Adipocyte (in vitro differentiated cells): ENCODE data around the gene CABP7.

Experiments
- DNase-seq: peaks from one replicate; pipeline ENCODE4 v3.0.0-alpha.2; 2015; ENCODE audit warnings: low read depth
- H3K27me3 ChIP-seq: replicated peaks from 2 replicates; pipeline ENCODE4 v1.7.0; 2013; ENCODE audit warnings: mild to moderate bottlenecking, low read length, moderate library complexity; ENCODE audit not compliant: control insufficient read depth, insufficient read depth
- H3K36me3 ChIP-seq: 2 replicates; pipeline ENCODE4 v1.7.0; 2013; ENCODE audit warnings: low read length, mild to moderate bottlenecking, moderate library complexity; ENCODE audit not compliant: control insufficient read depth, insufficient read depth, severe bottlenecking
- H3K4me1 ChIP-seq: 2 replicates; pipeline ENCODE4 v1.7.0; 2013; ENCODE audit warnings: mild to moderate bottlenecking, low read length, moderate library complexity; ENCODE audit not compliant: control insufficient read depth, insufficient read depth
- H3K4me3 ChIP-seq: 2 replicates; pipeline ENCODE4 v1.7.0; 2013; ENCODE audit warnings: mild to moderate bottlenecking, low read length, moderate library complexity
- H3K9ac ChIP-seq: 2 replicates; pipeline ENCODE4 v1.7.0; 2013; ENCODE audit warnings: mild to moderate bottlenecking, low read length, moderate library complexity
- H3K9me3 ChIP-seq: 2 replicates; pipeline ENCODE4 v1.7.0; 2013; ENCODE audit warnings: mild to moderate bottlenecking, low read length, moderate library complexity; ENCODE audit not compliant: control insufficient read depth

CABP7 gene

DNA sequence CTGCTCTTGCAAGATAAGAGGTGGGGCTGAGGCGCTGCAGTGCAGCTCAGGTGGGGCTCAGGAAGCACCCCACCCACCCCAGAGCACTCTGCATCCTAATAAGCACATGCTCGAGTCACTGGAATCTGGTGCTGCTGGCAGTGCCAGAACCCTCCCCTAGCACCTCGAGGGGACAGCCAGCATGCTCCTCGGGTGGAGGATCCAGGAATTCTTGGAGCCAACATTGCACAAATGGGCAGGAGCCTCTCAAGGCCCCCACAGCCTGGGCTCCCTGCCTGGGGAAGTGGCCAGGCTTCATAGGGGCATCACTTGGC is 27.5 kb upstream of the CABP7 start:
- Histone ChIP-seq H3K4me1 (peaks cover 28% of the 10 kb centered on the region), H3K27me3 (no peaks in the 10 kb centered on the region), H3K9ac (no peak overlapping the region), H3K9me3 (no peaks in the 10 kb centered on the region), H3K4me3 (no peak overlapping the region), H3K36me3 (peaks cover 39% of the 10 kb centered on the region)
- DNase-seq = no peak

DNA sequence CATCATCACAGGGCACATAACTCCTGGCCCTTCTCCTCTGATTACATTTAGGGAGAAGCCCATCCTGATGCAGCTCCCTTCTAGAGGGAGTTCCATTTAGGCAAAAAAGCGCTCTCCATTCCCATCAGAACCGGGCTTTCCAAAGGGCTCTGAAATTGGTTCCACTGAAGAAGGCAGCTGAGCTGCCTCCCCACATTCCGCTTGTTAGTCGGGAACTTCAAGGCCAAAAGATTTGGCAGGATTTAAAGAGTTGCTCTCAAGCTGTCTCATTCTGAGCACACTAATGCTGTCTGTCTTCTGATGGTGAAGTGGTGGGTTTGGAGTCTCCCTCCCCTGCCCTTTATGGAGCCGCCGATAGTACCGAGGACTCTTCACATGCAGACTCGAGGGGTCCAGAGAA is 26.6 kb upstream of the CABP7 start:
- peaks cover 40% of the 10 kb centered on the region for H3K36me3 ChIP-seq
- no peaks in the 10 kb centered on the region for H3K27me3 ChIP-seq
- no peak for DNase-seq
- H3K4me3 ChIP-seq = no peak overlapping the region
- no peaks in the 10 kb centered on the region for H3K9me3 ChIP-seq
- no peak overlapping the region for H3K9ac ChIP-seq
- peaks cover 28% of the 10 kb centered on the region for H3K4me1 ChIP-seq

DNA sequence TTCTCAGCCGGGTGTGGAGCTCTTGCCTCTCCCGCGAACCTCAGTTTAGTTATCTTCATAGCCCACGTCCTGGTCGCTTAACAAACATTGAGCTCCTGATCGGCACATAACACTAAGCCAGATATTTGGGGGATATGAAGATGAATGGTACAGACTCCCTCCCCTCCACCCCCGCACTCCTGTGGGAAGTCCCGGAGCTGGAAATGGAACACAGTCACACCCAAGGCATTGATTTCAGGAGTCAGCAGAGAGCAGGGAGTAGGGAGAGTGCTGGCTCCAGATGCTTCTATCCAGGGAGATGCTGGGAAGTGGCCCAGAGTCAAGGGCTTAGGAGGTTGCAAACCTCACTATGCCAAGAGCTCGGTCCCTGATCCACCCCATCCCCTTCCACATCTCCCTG is 26.1 kb upstream of the CABP7 start:
- H3K4me3 ChIP-seq = no peak overlapping the region
- peaks cover 28% of the 10 kb centered on the region for H3K4me1 ChIP-seq
- DNase-seq = no peak
- no peak overlapping the region for H3K9ac ChIP-seq
- peaks cover 36% of the 10 kb centered on the region for H3K36me3 ChIP-seq
- no peaks in the 10 kb centered on the region for H3K27me3 ChIP-seq
- no peaks in the 10 kb centered on the region for H3K9me3 ChIP-seq

DNA sequence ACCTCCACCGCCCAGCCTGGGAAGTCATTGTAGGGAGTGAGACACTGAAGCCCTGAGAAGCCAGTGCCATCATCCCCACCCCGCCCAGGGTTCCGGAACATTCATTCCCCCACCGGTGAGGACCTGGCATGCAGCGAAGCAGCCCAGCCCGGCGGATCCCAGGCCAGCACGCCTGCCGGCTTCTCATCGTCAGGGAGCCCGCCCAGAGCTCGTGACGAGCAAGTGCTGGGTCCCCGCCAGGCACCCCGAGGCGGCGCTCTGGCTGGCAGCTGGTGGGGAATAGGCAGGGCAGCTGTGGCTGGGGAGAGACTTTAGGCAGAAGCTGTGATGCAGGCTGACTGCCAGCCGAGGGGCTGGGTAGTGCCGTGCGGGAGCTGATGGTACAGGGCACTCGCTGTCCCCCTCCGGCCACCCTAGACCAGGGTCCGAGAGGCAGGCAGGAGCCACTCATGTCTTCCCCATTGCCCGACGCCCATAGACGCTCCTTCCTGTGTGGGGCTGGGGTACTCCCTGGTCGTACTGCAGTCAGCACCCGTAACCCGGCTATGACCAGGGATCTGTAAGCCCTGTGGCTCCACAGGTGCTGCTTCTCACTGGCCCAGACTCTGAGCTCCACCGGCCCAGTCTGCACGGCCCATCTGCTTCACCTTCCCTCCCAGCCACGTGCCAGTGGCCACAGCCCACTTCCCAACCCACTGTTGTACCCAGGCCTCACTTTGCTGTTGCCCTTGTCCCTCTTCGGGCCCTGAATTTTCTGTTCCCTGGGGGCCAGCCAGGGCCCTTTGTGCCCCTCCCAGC is 24.5 kb upstream of the CABP7 start:
- no peak for DNase-seq
- Histone ChIP-seq H3K36me3 (peaks cover 36% of the 10 kb centered on the region), H3K27me3 (no peaks in the 10 kb centered on the region)

DNA sequence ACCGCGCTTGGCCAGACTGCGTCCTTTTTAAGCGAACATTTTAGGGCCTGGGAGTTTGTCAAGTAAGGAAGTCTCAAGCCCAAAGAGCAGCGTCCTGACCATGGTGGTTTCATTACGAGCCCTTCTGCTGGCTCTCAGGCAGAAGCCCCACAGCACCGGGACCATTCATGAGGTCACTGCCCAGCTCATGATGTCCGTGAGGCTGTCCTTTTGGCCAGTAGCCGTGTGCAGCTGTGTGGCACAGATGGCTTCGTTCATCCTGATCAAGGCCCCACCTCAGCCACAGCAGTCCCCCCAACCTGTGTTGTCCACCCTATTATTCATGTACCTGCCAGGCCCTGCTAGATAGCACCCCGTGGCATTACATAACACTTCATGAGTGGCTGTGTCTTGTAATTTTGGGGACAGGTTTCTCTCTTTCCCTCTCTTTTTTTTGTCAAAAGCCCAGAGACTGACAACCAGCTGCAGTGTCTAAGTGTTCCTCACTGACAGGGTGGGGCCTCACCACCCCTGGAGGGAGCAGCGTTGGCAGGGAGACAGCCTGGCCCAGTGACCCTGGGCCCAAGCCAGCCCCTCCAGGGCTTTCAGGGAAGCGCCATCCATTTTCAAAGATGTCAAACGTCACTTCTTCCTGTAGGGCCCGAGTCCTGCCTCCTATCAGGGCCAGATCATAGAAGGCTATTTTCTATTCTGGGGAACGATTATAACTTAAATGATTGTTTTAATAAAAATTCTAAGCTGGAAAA is 21.8 kb upstream of the CABP7 start:
- peaks cover 31% of the 10 kb centered on the region for H3K36me3 ChIP-seq
- no peaks in the 10 kb centered on the region for H3K9me3 ChIP-seq
- no peak overlapping the region for H3K9ac ChIP-seq
- H3K4me1 ChIP-seq = peaks cover 36% of the 10 kb centered on the region
- no peak overlapping the region for H3K4me3 ChIP-seq
- peaks cover 1% of the 10 kb centered on the region for H3K27me3 ChIP-seq
- DNase-seq = no peak

More for the DNA sequence above, 24.5 kb upstream of the CABP7 start:
- H3K9me3 ChIP-seq = no peaks in the 10 kb centered on the region
- peaks cover 31% of the 10 kb centered on the region for H3K4me1 ChIP-seq
- H3K9ac ChIP-seq = no peak overlapping the region
- H3K4me3 ChIP-seq = no peak overlapping the region

DNA sequence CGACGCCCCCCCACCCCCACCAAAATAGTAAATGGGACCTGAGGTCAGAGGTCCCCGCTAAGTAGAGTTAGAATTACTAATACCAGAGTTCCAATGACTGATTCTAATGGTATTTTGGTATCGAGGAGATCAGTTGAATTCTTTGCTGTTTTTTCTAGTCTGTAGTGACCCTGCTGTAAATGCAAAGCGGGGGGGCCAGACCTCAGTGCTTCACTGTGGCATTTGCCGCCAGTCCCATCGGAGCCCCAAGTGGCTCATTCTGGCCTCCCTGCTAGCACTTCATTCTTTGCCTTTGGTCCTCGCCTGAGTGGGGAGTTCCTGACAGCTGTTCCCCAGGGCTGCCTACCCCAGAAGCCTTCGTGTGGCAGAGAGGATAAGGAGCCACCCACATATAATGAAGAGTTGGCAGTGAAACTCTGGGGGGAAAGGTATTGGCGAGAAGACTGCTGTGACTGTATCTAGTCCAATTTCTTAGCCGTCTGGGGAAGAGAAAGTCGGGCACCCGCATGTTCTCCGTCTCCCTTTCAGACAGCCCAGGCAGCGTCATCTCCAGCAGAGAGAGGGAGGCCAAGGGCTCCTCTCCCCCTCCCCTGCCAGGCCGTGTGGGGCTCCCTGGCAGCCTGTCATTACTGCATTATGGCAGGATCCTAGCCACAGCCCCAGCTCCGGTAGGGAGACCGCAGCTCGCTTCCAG is 19.4 kb upstream of the CABP7 start:
- no peak for DNase-seq
- Histone ChIP-seq H3K36me3 (peaks cover 16% of the 10 kb centered on the region), H3K9ac (no peak overlapping the region), H3K27me3 (peaks cover 10% of the 10 kb centered on the region), H3K4me3 (no peak overlapping the region), H3K9me3 (no peaks in the 10 kb centered on the region), H3K4me1 (peaks cover 30% of the 10 kb centered on the region)

DNA sequence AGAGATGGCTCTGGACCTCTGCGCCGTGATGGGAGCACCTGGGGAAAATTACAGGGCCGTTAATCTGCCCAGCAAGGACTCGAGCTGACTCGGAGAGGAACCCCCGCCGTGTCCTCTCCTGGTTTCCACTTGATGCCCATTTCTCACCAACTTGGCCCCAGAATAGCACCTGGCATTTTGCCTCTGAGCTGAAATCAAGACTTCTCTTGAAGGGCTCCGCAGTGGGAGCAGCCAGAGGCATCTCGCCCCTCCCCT is 19.0 kb upstream of the CABP7 start:
- H3K36me3 ChIP-seq = peaks cover 12% of the 10 kb centered on the region
- no peak overlapping the region for H3K4me3 ChIP-seq
- peaks cover 12% of the 10 kb centered on the region for H3K27me3 ChIP-seq
- H3K9me3 ChIP-seq = no peaks in the 10 kb centered on the region
- peaks cover 30% of the 10 kb centered on the region for H3K4me1 ChIP-seq
- H3K9ac ChIP-seq = no peak overlapping the region
- no peak for DNase-seq

DNA sequence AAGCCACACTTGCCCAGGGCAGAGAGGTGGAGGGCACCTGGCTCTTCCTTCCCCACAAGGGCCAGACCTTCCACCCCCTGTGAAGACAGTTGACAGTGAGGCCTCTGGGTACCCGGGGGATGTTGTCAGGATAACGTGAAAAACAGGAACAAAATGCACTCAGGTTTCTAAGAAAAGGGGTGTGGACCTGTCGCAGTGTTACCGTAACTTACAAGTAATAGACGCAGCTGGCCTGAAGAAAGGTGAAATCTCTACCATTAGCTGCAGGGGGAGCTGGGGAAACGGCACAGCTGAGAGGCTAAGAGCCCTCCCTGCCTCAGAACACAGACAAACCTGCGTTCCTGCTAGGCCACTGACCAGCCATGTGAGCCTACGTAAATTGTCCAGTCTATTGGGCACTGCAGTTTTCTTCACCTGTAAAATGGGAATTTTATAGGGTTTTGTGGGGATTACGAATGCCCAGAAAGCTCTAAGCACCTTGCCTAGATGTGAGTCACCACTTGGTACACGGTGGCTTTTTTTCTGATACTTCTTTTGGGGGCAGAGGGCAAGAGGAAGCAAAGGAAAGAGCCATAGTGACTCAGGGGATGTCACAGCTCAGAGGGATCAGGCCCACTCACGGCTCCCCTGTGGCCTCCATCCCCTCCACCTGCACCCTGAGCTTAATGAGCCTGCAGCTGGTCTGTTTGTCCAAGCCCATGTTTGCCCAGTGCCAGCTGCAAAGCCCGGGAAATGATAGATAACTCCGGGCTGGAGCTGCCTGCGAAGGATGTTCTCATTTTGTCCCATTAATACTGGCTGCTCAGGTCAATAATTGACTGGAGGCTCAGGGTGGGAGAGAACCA is 18.4 kb upstream of the CABP7 start:
- Histone ChIP-seq H3K4me1 (peaks cover 30% of the 10 kb centered on the region), H3K4me3 (no peak overlapping the region), H3K27me3 (peaks cover 17% of the 10 kb centered on the region), H3K9ac (no peak overlapping the region), H3K36me3 (peaks cover 7% of the 10 kb centered on the region), H3K9me3 (no peaks in the 10 kb centered on the region)
- no peak for DNase-seq

DNA sequence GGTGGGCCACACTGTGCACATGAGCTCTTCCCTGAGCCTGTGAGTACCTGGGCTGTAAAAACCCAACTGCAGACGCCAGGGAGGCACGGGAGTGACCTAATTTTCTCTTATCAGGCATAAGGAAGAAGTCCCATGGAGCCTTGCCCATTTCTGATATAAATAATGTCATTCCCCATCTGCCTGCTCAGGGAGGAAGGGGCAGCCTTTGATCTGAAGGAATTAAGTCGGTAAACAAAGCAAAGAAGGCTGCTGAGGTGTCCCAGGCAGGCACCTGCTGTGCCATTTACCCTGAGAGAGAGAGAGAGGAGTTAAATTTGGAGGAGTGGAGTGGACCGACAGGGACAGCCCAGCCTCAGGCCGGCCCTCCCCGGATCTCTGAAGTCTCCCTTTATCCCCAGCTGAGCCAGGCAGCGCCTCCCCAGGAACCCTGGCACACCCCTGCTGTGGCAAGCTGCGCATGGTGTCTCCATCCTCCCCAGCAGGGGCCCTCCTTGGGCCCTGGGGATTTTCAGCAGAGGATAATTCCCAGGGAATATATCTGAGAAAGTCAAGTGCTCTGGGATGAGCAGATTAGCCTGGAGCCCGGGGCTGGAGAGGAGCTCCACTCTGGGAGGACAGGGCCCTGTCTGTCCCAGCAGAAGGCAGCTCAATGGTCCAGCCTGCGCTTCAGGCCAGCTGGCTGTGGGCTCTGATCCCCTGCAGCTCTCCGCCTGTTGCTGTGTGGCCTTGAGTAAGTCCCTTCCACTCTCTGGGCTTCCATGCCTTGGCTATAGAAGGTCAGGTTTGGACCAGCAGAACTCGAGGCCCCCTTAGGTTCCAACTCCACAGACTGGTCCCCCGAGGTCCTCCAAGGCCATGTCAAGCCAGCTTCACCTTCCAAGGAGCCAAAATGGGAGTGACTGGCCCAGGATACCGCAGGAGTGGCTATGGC is 17.5 kb upstream of the CABP7 start:
- H3K4me3 ChIP-seq = no peak overlapping the region
- peaks cover 26% of the 10 kb centered on the region for H3K27me3 ChIP-seq
- peaks cover 6% of the 10 kb centered on the region for H3K36me3 ChIP-seq
- H3K9me3 ChIP-seq = no peaks in the 10 kb centered on the region
- H3K4me1 ChIP-seq = peaks cover 30% of the 10 kb centered on the region
- no peak overlapping the region for H3K9ac ChIP-seq
- no peak for DNase-seq

DNA sequence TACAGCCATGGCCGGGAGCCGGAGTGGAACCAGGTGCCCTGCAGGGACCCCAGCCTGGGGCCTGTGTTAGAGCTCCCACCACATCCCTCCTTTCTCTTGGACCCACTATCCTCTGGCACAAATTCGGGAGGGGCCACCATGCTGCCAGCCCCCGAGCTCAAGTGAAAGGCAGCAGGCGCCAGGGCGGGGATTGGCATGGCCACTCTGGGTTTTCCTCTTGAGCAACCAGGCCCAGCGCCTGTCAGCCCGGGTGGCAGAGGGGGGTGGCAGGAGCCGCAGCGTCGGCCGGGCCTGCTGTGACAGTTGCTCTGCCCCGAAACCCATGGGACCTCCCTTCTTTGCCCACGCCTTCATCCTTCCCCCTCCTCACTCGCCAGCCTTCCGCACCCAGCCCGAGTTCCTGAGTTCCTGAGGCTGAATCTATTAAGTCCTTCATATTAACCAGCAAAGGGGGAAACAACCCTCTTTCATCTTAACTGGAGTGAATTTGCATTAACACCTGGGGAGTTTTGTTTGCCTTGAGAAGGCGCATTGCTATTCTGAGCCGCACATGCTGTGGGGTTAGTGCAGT is 16.8 kb upstream of the CABP7 start:
- DNase-seq = no peak
- Histone ChIP-seq H3K9me3 (no peaks in the 10 kb centered on the region), H3K9ac (no peak overlapping the region), H3K27me3 (peaks cover 33% of the 10 kb centered on the region), H3K4me3 (no peak overlapping the region), H3K4me1 (peaks cover 30% of the 10 kb centered on the region), H3K36me3 (peaks cover under 1% of the 10 kb centered on the region)
